Muscle layer of duodenum (tissue), 2 donors: Measurements from ENCODE around the gene ZNF609.

ENCODE experiments used
- H3K27ac ChIP-seq: one replicate; pipeline ENCODE4 v1.7.0; 2013; ENCODE audit warnings: mild to moderate bottlenecking, low read length
- H3K27me3 ChIP-seq: one replicate; pipeline ENCODE4 v1.7.0; 2013; ENCODE audit warnings: low read depth, mild to moderate bottlenecking, control low read depth, low read length
- H3K36me3 ChIP-seq, 2 donors: one replicate each; pipeline ENCODE4 v1.7.0; 2013; ENCODE audit warnings: low read length in 2 of 2, control low read depth in 1 of 2, mild to moderate bottlenecking in 1 of 2; ENCODE audit not compliant: insufficient read depth in 2 of 2, control insufficient read depth in 1 of 2
- H3K4me1 ChIP-seq, 2 donors: one replicate each; pipeline ENCODE4 v1.7.0; 2013; ENCODE audit warnings: low read length in 2 of 2, mild to moderate bottlenecking in 2 of 2, control low read depth in 1 of 2, moderate library complexity in 1 of 2; ENCODE audit not compliant: insufficient read depth in 2 of 2, control insufficient read depth in 1 of 2
- H3K4me3 ChIP-seq, 2 donors: one replicate each; pipeline ENCODE4 v1.7.0; 2013; ENCODE audit warnings: low read length in 2 of 2, low read depth in 1 of 2, mild to moderate bottlenecking in 1 of 2
- H3K9me3 ChIP-seq, 2 donors: one replicate each; pipeline ENCODE4 v1.7.0; 2013; ENCODE audit warnings: low read length in 2 of 2, control low read depth in 1 of 2, mild to moderate bottlenecking in 1 of 2; ENCODE audit not compliant: control insufficient read depth in 1 of 2
- donor health status: healthy.

The ZNF609 gene

GRCh38 chr15:64720188-64720587 is 259.8 kb downstream of the ZNF609 start:
- no peak overlapping the region for H3K4me3 ChIP-seq
- no peaks in the 10 kb centered on the region for H3K9me3 ChIP-seq
- H3K27ac ChIP-seq = no peak overlapping the region
- H3K4me1 ChIP-seq = peaks cover 0 to 4% of the 10 kb centered on the region in 2 donors
- H3K36me3 ChIP-seq = peaks cover 0 to 9% of the 10 kb centered on the region in 2 donors
- no peaks in the 10 kb centered on the region for H3K27me3 ChIP-seq

- H3K27me3 ChIP-seq = no peaks in the 10 kb centered on the region
- no peak overlapping the region for H3K4me3 ChIP-seq
- peaks cover 0 to 9% of the 10 kb centered on the region in 2 donors for H3K4me1 ChIP-seq
- no peak overlapping the region for H3K27ac ChIP-seq
- H3K36me3 ChIP-seq = peaks cover 0 to 4% of the 10 kb centered on the region in 2 donors
- H3K9me3 ChIP-seq = no peaks in the 10 kb centered on the region
Observed at GRCh38 chr15:64730151-64730550, 269.8 kb downstream of the ZNF609 start.

GRCh38 chr15:64731012-64731804 is 270.8 kb downstream of the ZNF609 start:
- Histone ChIP-seq H3K9me3 (no peaks in the 10 kb centered on the region), H3K27ac (no peak overlapping the region), H3K27me3 (no peaks in the 10 kb centered on the region), H3K4me3 (no peak overlapping the region), H3K4me1 (peaks cover 0 to 16% of the 10 kb centered on the region in 2 donors), H3K36me3 (peaks cover 0 to 4% of the 10 kb centered on the region in 2 donors)

GRCh38 chr15:64731805-64732151 is 271.4 kb downstream of the ZNF609 start:
- no peak overlapping the region for H3K27ac ChIP-seq
- no peak overlapping the region for H3K4me3 ChIP-seq
- peaks cover 0 to 22% of the 10 kb centered on the region in 2 donors for H3K4me1 ChIP-seq
- peaks cover 0 to 4% of the 10 kb centered on the region in 2 donors for H3K36me3 ChIP-seq
- H3K27me3 ChIP-seq = no peaks in the 10 kb centered on the region
- H3K9me3 ChIP-seq = no peaks in the 10 kb centered on the region

- peaks cover 0 to 4% of the 10 kb centered on the region in 2 donors for H3K36me3 ChIP-seq
- no peak overlapping the region for H3K27ac ChIP-seq
- H3K27me3 ChIP-seq = no peaks in the 10 kb centered on the region
- no peaks in the 10 kb centered on the region for H3K9me3 ChIP-seq
- no peak overlapping the region for H3K4me3 ChIP-seq
- peaks cover 0 to 25% of the 10 kb centered on the region in 2 donors for H3K4me1 ChIP-seq
Observed at GRCh38 chr15:64732156-64732860, 271.9 kb downstream of the ZNF609 start.
